Measurements from ENCODE around the gene DPM3. TPM values are rescaled to one million over a fixed set of nuclear protein-coding genes. Genes with fewer than 3 reads are reported as not detected.

DPM3 gene
- polyA plus RNA-seq, 1 donor from 2014 or later: 83.9 TPM

DNA sequence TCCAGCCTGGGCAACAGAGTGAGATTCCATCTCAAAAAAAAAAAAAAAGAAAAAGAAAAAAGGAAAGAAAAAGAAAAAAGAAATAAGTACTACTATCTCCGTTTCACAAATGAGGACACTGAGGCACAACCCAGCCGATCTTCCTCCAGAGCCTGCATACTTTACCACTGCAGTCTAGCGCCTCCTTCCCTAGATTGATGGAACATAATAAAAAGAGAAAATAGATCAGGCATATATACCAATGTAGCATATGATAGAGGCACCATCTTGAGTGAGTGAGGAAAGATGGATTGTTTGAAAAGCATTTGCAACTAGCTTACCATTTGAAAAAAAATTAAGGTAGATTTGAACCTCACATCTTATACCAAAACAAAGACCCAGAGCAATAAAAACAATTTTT lies 5.2 kb upstream of the DPM3 start:
- peaks cover 13 to 17% (median 14%) of the 10 kb centered on the region in 3 donors for H3K4me1 Mint-ChIP-seq
- H3K9me3 Mint-ChIP-seq: no peaks in the 10 kb centered on the region
- peaks cover 8% of the 10 kb centered on the region for H3K27me3 Mint-ChIP-seq
- no peak overlapping the region for H3K4me3 Mint-ChIP-seq
- H3K27ac Mint-ChIP-seq: no peak overlapping the region
- H3K36me3 Mint-ChIP-seq: peaks cover 3% of the 10 kb centered on the region

DNA sequence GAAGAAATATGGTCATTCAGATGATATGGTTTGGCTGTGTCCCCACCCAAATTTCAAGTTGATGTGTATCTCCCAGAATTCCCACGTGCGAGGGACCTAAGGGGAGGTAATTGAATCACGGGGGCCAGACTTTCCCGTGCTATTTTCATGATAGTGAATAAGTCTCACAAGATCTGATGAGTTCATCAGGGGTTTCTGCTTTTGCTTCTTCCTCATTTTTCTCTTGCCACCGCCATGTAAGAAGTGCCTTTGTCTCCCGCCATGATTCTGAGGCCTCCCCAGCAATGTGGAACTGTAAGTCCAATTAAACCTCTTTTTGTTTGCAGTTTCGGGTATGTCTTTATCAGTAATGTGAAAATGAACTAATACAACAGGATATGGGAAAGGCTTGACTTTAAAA lies 1.4 kb upstream of the DPM3 start:
- H3K27ac Mint-ChIP-seq: peak overlapping the region in 2 of 3 donors; percentile 36 to 56
- H3K4me1 Mint-ChIP-seq: peaks cover 11 to 18% (median 18%) of the 10 kb centered on the region in 3 donors
- no peaks in the 10 kb centered on the region for H3K9me3 Mint-ChIP-seq
- H3K27me3 Mint-ChIP-seq: peaks cover 5% of the 10 kb centered on the region
- peak overlapping the region in 2 of 4 donors; percentile 6 to 79 for H3K4me3 Mint-ChIP-seq
- no peaks in the 10 kb centered on the region for H3K36me3 Mint-ChIP-seq

DNA sequence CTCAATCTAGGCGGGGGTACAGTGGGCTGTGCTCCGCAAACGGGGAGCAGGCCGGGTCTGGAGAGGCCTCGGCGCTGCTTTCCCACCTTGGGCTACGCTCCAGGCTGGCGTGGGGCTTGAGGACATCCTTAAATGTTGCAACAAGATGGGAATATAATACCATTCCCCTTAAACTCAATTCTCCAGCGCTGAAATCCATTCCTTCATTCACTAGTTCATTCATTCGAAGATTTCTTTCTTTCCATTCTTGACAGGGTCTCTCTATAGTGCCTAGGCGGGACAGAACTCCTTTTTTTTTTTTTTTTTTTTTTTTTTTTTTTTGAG lies 261 bp upstream of the DPM3 start:
- no peaks in the 10 kb centered on the region for H3K9me3 Mint-ChIP-seq
- peak overlapping the region; percentile 84 to 99 (median 97) for H3K4me3 Mint-ChIP-seq
- H3K27ac Mint-ChIP-seq: peak overlapping the region; percentile 58 to 92 (median 73)
- H3K4me1 Mint-ChIP-seq: peaks cover 17 to 23% (median 20%) of the 10 kb centered on the region in 3 donors
- no peaks in the 10 kb centered on the region for H3K36me3 Mint-ChIP-seq
- H3K27me3 Mint-ChIP-seq: peaks cover 4% of the 10 kb centered on the region

DNA sequence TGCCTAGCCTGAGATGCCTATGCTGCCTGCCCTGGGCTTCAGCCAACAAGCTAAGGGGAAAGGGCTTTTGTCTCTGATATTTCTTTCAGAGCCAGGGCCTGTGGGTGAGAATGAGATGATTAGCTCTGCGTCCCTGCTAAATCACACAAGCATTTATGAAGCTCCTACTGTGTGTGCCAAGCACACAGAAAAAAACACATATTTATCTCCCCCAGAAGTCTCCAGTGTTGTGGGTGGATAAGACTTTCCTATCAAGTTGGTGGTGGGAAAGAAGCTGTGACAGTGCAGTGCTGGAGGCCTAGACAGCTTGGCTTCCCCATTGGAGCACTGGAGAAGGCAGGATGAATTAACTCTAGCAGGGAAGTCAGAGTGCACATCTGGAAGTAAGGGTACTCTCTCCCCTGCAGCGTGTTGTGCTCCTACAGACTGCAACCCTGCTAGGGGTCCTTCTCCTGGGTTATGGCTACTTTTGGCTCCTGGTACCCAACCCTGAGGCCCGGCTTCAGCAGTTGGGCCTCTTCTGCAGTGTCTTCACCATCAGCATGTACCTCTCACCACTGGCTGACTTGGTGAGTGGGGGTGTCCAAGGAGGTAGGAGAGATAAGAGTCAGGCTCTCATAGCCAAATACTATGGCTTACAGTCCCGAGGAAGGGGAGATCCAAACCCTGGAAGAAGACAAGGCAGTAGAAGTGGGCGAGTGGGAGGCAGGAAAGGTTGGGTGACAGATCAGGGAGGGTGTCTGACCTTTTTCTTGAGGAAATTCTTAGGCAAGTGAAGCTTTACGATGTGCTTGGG lies 3.0 kb downstream of the DPM3 start:
- Mint-ChIP-seq H3K9me3 (no peaks in the 10 kb centered on the region), H3K4me1 (peaks cover 27 to 30% (median 27%) of the 10 kb centered on the region in 3 donors), H3K4me3 (peak overlapping the region; percentile 95 to 99 (median 98)), H3K27ac (peak overlapping the region in 2 of 3 donors; percentile 97 to 99), H3K36me3 (no peaks in the 10 kb centered on the region), H3K27me3 (no peaks in the 10 kb centered on the region)

DNA sequence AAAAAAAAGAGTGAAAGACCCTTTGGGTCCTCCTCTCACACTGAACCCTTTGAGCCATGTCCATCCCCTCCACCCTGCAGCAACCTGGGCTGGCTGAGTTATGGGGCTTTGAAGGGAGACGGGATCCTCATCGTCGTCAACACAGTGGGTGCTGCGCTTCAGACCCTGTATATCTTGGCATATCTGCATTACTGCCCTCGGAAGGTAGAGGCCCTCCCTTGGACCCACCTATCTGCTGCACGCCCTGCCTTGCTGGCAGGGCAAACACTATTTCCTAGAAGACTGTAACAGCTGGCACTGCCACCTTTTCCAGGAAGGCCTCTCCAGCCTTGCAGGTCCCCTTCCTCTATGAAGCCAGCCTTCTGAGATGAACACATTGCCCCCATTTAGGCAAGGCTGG lies 3.6 kb downstream of the DPM3 start:
- Mint-ChIP-seq H3K36me3 (no peaks in the 10 kb centered on the region), H3K4me1 (peaks cover 27 to 30% (median 27%) of the 10 kb centered on the region in 3 donors), H3K27me3 (no peaks in the 10 kb centered on the region), H3K9me3 (no peaks in the 10 kb centered on the region), H3K4me3 (peak overlapping the region; percentile 95 to 99 (median 96)), H3K27ac (peak overlapping the region; percentile 97 to 99 (median 97))

DNA sequence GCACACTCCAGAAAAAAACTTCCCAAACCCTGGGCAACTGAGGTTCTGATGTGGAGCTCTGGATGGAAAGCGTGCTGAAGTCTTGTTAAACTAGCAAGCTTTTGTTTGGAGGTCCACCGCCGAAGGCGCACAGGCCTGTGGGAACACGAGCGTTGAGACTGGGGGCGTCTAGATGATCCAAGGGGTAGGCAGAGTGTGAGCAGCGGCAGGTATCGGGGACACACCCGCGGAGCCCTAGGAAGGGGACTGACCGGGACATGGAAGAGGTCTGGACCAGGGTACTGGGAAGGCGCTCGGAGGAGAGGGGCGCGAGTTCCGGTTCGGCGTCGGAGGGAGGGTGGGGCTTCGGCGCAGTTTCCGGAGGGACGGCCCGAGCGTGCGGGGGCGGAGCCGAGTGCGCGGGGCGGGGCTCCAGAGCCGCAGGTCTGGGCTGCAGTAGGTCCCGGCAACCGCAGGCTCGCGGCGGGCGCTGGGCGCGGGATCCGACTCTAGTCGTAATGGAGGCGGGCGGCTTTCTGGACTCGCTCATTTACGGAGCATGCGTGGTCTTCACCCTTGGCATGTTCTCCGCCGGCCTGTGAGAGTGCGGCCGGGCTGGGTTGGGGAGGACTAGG lies 4.8 kb downstream of the DPM3 start, which contains the start of gene SLC50A1:
SLC50A1 (plus strand) TSS at position 438 of the 614 bp plus-strand sequence; CDS start at position 498, 60 bp downstream.
- Mint-ChIP-seq H3K36me3 (no peaks in the 10 kb centered on the region), H3K4me1 (peaks cover 25 to 28% (median 28%) of the 10 kb centered on the region in 3 donors), H3K9me3 (no peaks in the 10 kb centered on the region), H3K27ac (peak within 1 kb of the TSS; percentile 97 to 99 (median 97)), H3K4me3 (peak within 1 kb of the TSS; percentile 95 to 99 (median 96)), H3K27me3 (peaks cover 2% of the 10 kb centered on the region)

DNA sequence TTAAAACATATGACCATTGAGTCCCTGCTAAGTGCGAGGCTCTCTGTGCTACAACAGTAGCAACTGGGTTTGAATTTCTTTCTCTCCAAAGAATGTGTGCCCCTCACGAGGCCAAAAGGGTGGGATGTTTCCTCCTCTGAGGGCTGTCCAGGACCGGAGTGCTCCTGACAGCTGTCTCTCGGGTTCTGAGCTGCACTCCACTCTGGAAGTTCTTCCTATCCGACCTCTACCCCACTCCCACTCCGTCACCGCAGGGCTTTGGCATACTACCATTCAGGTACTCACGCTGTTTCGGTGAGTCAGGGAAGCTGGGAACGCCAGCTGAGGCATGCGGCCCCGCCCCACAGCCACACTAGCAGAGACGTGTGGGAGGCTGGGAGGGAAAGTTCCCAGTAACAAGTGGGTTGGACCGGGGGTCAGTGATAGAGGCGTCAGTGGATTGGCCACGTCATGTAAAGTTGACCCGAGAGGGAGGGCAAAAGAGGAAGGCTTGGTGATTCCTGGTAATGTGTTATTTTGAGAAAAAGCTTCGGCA lies 5.4 kb downstream of the DPM3 start:
- Mint-ChIP-seq H3K4me1 (peaks cover 22 to 25% (median 24%) of the 10 kb centered on the region in 3 donors), H3K36me3 (no peaks in the 10 kb centered on the region), H3K27ac (peak overlapping the region; percentile 97 to 99 (median 97)), H3K27me3 (peaks cover 3% of the 10 kb centered on the region), H3K4me3 (peak overlapping the region; percentile 95 to 99 (median 96)), H3K9me3 (no peaks in the 10 kb centered on the region)

DNA sequence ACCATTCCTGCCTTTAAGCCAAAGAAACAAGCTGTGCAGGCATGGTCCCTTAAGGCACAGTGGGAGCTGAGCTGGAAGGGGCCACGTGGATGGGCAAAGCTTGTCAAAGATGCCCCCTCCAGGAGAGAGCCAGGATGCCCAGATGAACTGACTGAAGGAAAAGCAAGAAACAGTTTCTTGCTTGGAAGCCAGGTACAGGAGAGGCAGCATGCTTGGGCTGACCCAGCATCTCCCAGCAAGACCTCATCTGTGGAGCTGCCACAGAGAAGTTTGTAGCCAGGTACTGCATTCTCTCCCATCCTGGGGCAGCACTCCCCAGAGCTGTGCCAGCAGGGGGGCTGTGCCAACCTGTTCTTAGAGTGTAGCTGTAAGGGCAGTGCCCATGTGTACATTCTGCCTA lies 6.0 kb downstream of the DPM3 start:
- Mint-ChIP-seq H3K4me3 (peak overlapping the region in 3 of 4 donors; percentile 95 to 96 (median 96)), H3K9me3 (no peaks in the 10 kb centered on the region), H3K27ac (peak overlapping the region; percentile 97 to 99 (median 97)), H3K27me3 (peaks cover 8% of the 10 kb centered on the region), H3K36me3 (no peaks in the 10 kb centered on the region), H3K4me1 (peaks cover 20 to 25% (median 24%) of the 10 kb centered on the region in 3 donors)

DNA sequence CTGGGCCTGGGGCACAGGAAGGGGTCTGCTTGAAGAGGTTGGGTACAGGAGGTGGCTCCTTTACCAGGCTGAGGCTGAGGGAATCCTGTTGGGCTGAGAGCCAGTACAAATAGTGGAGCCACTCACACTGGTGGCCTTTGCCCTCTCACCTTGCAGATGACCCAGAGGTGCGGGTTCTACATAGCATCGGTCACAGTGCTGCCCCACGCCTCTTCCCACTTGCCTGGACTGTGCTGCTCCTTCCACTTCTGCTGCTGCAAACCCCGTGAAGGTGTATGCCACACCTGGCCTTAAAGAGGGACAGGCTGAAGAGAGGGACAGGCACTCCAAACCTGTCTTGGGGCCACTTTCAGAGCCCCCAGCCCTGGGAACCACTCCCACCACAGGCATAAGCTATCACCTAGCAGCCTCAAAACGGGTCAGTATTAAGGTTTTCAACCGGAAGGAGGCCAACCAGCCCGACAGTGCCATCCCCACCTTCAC lies 6.5 kb downstream of the DPM3 start:
- Mint-ChIP-seq H3K27ac (peak overlapping the region in 2 of 3 donors; percentile 35 to 97), H3K4me1 (peaks cover 19 to 27% (median 24%) of the 10 kb centered on the region in 3 donors), H3K36me3 (no peaks in the 10 kb centered on the region), H3K9me3 (no peaks in the 10 kb centered on the region), H3K27me3 (peaks cover 12% of the 10 kb centered on the region), H3K4me3 (peak overlapping the region in 2 of 4 donors; percentile 70 to 95)

DNA sequence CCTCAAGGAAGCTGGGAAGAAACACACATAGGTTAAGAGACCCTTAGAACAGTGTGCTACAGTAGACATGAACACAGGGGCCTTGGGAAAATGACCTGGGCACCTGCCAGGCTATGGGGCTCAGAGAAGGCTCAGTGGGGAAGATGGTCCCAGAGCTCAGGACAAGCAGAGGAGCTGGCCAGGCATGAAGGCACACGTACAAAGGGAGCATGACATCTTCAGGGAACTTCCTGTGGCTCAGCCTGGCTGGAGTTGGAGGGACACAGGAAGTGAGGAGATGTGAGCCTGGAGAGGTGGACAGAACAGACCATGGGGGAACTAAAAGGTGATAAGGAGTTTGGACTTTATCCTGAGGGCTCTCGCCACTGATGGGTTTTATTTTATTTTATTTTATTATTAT lies 8.5 kb downstream of the DPM3 start:
- peak overlapping the region in 2 of 3 donors; percentile 71 to 87 for H3K27ac Mint-ChIP-seq
- H3K27me3 Mint-ChIP-seq: peaks cover 30% of the 10 kb centered on the region
- peak overlapping the region in 3 of 4 donors; percentile 6 to 86 (median 12) for H3K4me3 Mint-ChIP-seq
- H3K36me3 Mint-ChIP-seq: no peaks in the 10 kb centered on the region
- peaks cover 25 to 28% (median 28%) of the 10 kb centered on the region in 3 donors for H3K4me1 Mint-ChIP-seq
- no peaks in the 10 kb centered on the region for H3K9me3 Mint-ChIP-seq

DNA sequence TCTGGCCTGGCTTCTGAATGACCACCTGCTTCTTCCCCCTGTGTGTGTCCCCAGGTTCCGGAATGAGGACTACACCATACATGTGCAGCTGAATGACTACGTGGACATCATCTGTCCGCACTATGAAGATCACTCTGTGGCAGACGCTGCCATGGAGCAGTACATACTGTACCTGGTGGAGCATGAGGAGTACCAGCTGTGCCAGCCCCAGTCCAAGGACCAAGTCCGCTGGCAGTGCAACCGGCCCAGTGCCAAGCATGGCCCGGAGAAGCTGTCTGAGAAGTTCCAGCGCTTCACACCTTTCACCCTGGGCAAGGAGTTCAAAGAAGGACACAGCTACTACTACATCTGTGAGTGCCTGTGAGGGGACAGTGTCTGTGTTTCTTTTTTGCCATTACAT lies 9.0 kb downstream of the DPM3 start:
- Mint-ChIP-seq H3K4me1 (peaks cover 24 to 28% (median 26%) of the 10 kb centered on the region in 3 donors), H3K9me3 (no peaks in the 10 kb centered on the region), H3K27ac (peak overlapping the region in 1 of 3 donors; percentile 87), H3K4me3 (peak overlapping the region in 1 of 4 donors; percentile 86), H3K36me3 (no peaks in the 10 kb centered on the region), H3K27me3 (peaks cover 35% of the 10 kb centered on the region)

DNA sequence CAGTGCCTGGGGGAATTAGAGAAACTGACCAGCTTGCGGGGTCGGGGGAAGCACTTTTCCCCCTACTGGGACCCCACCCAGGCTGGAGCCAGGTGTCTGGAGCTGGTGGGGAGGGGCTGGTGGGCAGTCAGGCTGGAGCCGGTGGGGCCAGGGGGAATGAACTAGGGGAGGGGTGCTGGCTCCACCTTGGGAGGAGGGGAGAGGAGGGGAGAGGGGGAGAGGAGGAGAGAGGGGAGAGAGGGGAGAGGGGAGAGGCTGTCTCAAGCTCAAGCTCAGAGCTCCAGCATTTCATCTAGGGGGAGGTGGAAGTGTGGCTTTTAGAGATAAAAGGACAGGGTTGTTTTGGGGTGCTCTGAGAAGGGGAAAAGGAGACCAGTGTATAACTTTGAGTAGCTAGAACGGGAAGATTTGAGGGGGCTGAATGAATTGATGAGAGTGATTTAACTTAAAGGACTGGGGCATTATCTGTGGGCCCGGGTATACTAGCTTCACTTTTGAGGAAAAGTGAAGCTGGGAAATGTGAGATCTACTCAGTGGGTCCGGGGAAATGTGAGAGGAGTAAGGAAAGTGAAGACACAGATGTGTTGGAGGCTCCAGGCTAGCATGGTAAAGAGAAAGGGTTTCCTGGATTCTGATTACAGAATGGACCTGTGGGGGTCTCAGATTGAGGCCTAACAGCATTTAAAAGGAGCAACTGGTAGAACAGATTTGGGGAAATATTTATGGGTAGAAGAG lies 9.9 kb downstream of the DPM3 start:
- Mint-ChIP-seq H3K4me1 (peaks cover 22 to 24% (median 22%) of the 10 kb centered on the region in 3 donors), H3K9me3 (no peaks in the 10 kb centered on the region), H3K27me3 (peaks cover 37% of the 10 kb centered on the region), H3K4me3 (peak overlapping the region in 1 of 4 donors; percentile 86), H3K36me3 (no peaks in the 10 kb centered on the region), H3K27ac (peak overlapping the region in 1 of 3 donors; percentile 20)

DNA sequence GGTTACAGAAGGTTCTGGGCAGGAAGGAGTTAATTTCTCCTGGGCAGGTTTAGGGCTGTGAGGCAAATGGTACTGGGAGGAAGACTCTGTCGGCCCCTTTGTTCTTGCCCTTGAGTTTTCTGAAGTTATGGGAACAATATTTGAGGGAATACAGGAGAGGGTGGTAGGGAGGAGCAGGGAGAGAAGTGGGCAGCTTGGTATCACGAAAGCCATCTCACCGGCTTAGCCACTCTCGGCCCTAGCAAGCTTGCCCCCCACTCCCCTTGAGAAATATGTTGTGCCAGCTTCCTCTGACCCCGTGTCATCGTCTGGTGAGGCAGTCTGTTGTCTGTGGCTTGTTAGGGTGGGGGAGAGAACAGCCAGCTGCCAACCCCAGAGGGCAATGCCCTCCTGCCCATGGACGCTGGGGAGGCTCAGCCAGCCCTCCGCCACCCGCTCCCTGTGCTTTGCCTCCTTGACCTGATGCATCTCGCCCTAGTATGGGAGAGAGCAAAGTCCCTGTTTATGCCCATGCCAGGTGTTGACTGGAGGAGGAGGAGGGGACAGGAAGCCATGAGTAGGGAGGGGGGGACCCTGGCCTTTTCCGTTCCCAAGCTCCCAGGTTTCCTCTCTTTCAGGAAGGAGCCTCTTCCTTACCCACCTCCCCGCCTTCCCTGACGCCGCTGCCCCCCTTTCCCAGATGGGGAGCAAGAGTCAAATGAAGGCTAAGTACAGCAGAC lies 11.4 kb downstream of the DPM3 start:
- Mint-ChIP-seq H3K9me3 (no peaks in the 10 kb centered on the region), H3K4me1 (peaks cover 15 to 18% (median 16%) of the 10 kb centered on the region in 3 donors), H3K27me3 (peaks cover 37% of the 10 kb centered on the region), H3K4me3 (peak overlapping the region; percentile 47 to 75 (median 61)), H3K36me3 (no peaks in the 10 kb centered on the region), H3K27ac (no peak overlapping the region)

All from IgD-negative memory B cell (primary cell).